SH-SY5Y (cell line): ENCODE results near the gene ROBO1.

ENCODE experiments used
- GATA2 ChIP-seq: IDR thresholded peaks from 2 replicates; pipeline ENCODE4 v1.6.1; 2011; ENCODE audit warnings: mild to moderate bottlenecking, low read depth, low read length
- GATA3 ChIP-seq: IDR thresholded peaks from 2 replicates; pipeline ENCODE4 v1.6.1; 2011; ENCODE audit warnings: low read depth, mild to moderate bottlenecking, low read length, moderate library complexity

- TF ChIP-seq GATA2 (no peak), GATA3 (no peak)
Measured at GRCh38 chr3:78994174-78995027, 773.4 kb downstream of the ROBO1 start.
